ENCODE results near the gene EDC4.
"Not testable (repeated sequence)": the region's sequence is repeated elsewhere in the genome, so short reads cannot be mapped to it uniquely, and the experiment has no call there.

EDC4 gene

DNA sequence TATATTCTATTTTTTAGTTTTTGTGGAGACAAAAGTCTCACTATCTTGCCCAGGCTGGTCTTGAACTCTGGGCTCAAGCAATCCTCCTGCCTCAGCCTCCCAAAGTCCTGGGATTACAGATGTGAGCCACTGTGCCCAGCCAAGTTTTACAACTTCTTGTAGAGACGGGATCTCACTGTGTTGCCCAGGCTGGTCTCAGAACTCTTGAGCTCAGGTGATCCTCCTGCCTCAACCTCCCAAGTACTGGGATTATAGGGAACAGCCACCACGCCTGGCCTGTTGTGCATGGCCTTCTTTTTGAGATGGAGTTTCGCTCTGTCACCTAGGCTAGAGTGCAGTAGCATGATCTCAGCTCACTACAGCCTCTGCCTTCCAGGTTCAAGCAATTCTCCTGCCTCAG lies 19.2 kb upstream of the EDC4 start:
- no peak overlapping the region for H3K27ac ChIP-seq (ENCODE audit: low read depth, low read length)
- peaks cover 30% of the 10 kb centered on the region for H3K4me1 ChIP-seq (ENCODE audit: control insufficient read depth, insufficient read depth, low read length)
- H3K9ac ChIP-seq (ENCODE audit: low read depth, low read length): no peak overlapping the region
- no peaks in the 10 kb centered on the region for H3K9me3 ChIP-seq (ENCODE audit: control insufficient read depth, insufficient read depth, low read length)
- no peaks in the 10 kb centered on the region for H3K27me3 ChIP-seq (ENCODE audit: control insufficient read depth, insufficient read depth, low read length)
- H3K36me3 ChIP-seq (ENCODE audit: control insufficient read depth, insufficient read depth, low read length): peaks cover 15% of the 10 kb centered on the region; the same call in 1 of the 2 replicates
- H3K4me3 ChIP-seq (ENCODE audit: low read depth, low read length): no peak overlapping the region

DNA sequence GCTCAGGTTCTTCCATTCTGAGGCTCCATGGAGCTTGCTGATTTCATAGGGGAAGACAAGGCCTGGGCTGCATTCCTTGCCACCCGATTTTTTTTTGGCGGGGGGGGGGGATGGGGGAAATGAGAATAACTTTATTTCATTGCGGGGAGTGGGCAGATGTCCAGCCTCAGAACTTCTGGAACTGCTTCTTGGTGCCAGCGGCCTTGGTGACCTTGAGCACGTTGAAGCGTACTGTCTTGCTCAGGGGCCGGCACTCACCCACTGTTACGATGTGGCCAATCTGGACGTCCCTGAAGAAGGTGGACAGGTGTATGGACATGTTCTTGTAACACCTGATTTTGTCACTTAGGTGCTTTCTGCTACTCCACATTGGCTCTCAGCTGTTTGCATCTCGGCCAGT lies 17.1 kb upstream of the EDC4 start:
- Histone ChIP-seq H3K9ac (ENCODE audit: low read depth, low read length) (no peak overlapping the region), H3K27ac (ENCODE audit: low read depth, low read length) (no peak overlapping the region), H3K4me1 (ENCODE audit: control insufficient read depth, insufficient read depth, low read length) (peaks cover 30% of the 10 kb centered on the region), H3K9me3 (ENCODE audit: control insufficient read depth, insufficient read depth, low read length) (no peaks in the 10 kb centered on the region), H3K27me3 (ENCODE audit: control insufficient read depth, insufficient read depth, low read length) (no peaks in the 10 kb centered on the region), H3K36me3 (ENCODE audit: control insufficient read depth, insufficient read depth, low read length) (peaks cover 18% of the 10 kb centered on the region), H3K4me3 (ENCODE audit: low read depth, low read length) (no peak overlapping the region)

GRCh38 chr16:67856927-67857546 lies 15.8 kb upstream of the EDC4 start:
- Histone ChIP-seq H3K4me1 (ENCODE audit: control insufficient read depth, insufficient read depth, low read length) (peaks cover 30% of the 10 kb centered on the region), H3K36me3 (ENCODE audit: control insufficient read depth, insufficient read depth, low read length) (peaks cover 31% of the 10 kb centered on the region), H3K9ac (ENCODE audit: low read depth, low read length) (no peak overlapping the region), H3K27ac (ENCODE audit: low read depth, low read length) (peak overlapping the region; percentile 87), H3K4me3 (ENCODE audit: low read depth, low read length) (no peak overlapping the region), H3K9me3 (ENCODE audit: control insufficient read depth, insufficient read depth, low read length) (no peaks in the 10 kb centered on the region), H3K27me3 (ENCODE audit: control insufficient read depth, insufficient read depth, low read length) (no peaks in the 10 kb centered on the region)

GRCh38 chr16:67857547-67858233 lies 15.2 kb upstream of the EDC4 start:
- H3K9ac ChIP-seq (ENCODE audit: low read depth, low read length): peak overlapping the region; percentile 11; the same call in 1 of the 2 replicates

GRCh38 chr16:67858500-67858899 lies 14.4 kb upstream of the EDC4 start:
- Histone ChIP-seq H3K4me1 (ENCODE audit: control insufficient read depth, insufficient read depth, low read length) (peaks cover 30% of the 10 kb centered on the region), H3K9me3 (ENCODE audit: control insufficient read depth, insufficient read depth, low read length) (no peaks in the 10 kb centered on the region), H3K27me3 (ENCODE audit: control insufficient read depth, insufficient read depth, low read length) (no peaks in the 10 kb centered on the region), H3K27ac (ENCODE audit: low read depth, low read length) (peak overlapping the region; percentile 77), H3K9ac (ENCODE audit: low read depth, low read length) (no peak overlapping the region), H3K4me3 (ENCODE audit: low read depth, low read length) (no peak overlapping the region), H3K36me3 (ENCODE audit: control insufficient read depth, insufficient read depth, low read length) (peaks cover 36% of the 10 kb centered on the region)

More at GRCh38 chr16:67857547-67858233, 15.2 kb upstream of the EDC4 start:
- Histone ChIP-seq H3K4me3 (ENCODE audit: low read depth, low read length) (peak overlapping the region; percentile 34), H3K36me3 (ENCODE audit: control insufficient read depth, insufficient read depth, low read length) (peaks cover 33% of the 10 kb centered on the region), H3K9me3 (ENCODE audit: control insufficient read depth, insufficient read depth, low read length) (no peaks in the 10 kb centered on the region), H3K27ac (ENCODE audit: low read depth, low read length) (peak overlapping the region; percentile 87), H3K4me1 (ENCODE audit: control insufficient read depth, insufficient read depth, low read length) (peaks cover 30% of the 10 kb centered on the region), H3K27me3 (ENCODE audit: control insufficient read depth, insufficient read depth, low read length) (no peaks in the 10 kb centered on the region)

DNA sequence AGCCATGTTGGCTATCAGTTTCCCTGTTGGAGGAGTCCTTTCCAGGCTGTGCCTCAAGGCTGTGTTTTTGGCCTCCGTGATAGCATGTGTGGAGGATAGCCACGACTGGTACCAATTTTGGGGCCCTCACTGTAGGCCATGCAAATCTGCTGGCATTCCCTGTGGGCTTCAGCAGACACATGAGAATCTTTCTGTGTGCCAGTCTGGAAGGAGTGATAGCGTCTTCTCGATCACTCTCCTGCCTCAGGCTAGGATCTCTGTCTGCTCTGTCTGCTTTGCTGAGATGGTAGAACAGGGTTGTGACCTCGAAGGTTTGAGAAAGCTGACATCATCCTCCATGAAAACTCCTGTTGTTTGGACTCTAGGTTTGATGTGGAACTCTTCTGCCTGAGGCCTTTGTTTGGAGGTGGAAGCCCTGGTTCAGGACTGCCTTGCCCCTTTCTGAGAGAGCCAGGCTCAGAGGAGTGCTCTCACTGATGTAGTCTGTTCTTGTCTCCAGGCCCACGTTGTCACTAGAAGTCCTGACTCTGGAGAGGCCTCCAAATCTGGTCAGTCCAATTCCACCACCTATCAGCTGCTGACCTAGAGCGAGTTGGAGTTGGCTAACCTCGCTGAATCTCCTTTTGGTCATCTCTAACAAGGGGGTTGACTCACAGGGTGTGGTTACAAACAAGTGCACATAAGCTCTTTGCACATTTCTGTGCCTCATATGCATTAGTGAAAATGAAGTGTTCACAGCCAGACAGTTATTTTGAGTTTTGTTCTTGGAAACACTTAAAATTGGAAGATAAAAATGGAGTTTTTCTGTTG lies 12.1 kb upstream of the EDC4 start:
- H3K27ac ChIP-seq (ENCODE audit: low read depth, low read length): no peak overlapping the region
- no peaks in the 10 kb centered on the region for H3K9me3 ChIP-seq (ENCODE audit: control insufficient read depth, insufficient read depth, low read length)
- H3K36me3 ChIP-seq (ENCODE audit: control insufficient read depth, insufficient read depth, low read length): peaks cover 34% of the 10 kb centered on the region
- H3K4me3 ChIP-seq (ENCODE audit: low read depth, low read length): no peak overlapping the region
- peaks cover 20% of the 10 kb centered on the region for H3K4me1 ChIP-seq (ENCODE audit: control insufficient read depth, insufficient read depth, low read length)
- H3K9ac ChIP-seq (ENCODE audit: low read depth, low read length): no peak overlapping the region
- no peaks in the 10 kb centered on the region for H3K27me3 ChIP-seq (ENCODE audit: control insufficient read depth, insufficient read depth, low read length)

DNA sequence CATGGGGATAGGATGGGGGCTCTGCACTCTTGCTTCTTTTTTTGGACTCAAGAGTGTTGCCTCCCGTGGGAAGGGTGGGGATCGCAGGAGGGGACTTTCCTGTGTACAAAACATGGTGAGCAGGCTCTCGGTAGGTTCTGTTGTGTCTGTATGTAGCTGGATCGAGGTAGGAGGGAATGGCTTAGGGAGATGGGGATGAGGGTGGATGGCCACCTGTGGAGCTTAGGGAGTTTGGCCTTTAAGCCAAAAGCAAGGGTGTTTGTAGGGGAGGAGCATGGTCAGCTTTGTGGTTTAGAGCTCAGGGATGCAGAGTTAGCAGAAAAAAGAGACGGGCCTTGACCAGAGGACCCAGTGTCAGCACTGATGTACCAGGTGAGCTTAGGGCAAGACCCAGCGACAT lies 11.0 kb upstream of the EDC4 start:
- Histone ChIP-seq H3K4me3 (ENCODE audit: low read depth, low read length) (no peak overlapping the region), H3K27me3 (ENCODE audit: control insufficient read depth, insufficient read depth, low read length) (no peaks in the 10 kb centered on the region), H3K36me3 (ENCODE audit: control insufficient read depth, insufficient read depth, low read length) (peaks cover 44% of the 10 kb centered on the region), H3K4me1 (ENCODE audit: control insufficient read depth, insufficient read depth, low read length) (peaks cover 17% of the 10 kb centered on the region), H3K9ac (ENCODE audit: low read depth, low read length) (no peak overlapping the region), H3K9me3 (ENCODE audit: control insufficient read depth, insufficient read depth, low read length) (no peaks in the 10 kb centered on the region), H3K27ac (ENCODE audit: low read depth, low read length) (no peak overlapping the region)

DNA sequence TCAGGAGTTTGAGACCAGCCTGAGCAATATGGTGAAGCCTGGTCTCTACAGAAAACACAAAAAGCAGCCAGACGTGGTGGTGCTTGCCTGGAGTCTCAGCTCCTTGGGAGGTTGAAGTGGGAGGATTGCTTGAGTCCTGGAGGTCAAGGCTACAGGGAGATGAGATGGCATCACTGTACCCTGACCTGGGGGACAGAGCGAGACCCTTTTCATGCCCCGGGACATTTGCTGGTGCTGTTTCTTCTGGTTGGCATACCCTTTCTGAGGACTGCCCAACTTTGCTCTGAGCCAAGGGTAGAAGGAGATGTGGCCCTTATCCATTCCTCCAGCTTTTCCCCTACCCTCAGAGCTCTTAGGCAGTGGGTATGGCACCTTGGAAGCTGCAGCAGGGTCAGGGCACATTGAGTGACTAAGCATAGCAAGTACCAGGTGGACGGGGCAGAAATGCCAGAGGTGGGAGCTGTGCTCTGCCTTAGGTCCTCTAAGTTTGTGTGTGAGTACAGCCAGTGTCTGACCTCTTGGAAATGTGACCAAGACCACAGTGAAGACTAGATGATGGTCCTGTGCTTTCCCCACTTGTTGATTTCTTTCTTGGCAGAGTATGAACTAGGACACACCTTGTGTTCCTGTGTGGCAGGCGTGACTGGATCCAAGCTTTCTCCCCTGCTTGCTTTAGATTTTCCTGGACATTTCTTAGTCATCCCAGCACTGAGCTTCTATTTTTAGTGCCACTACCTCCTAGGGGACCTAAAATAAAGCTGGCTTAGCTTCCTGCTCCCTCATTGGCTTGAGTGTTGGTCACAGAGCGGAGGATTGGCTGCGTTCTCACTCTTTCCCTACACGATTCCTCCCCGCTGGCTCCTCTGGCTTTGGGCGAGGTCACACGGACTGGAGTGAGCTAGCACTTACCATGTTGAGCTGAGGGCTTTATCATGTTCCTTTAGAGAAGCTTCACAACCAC lies 9.9 kb upstream of the EDC4 start:
- Histone ChIP-seq H3K27me3 (ENCODE audit: control insufficient read depth, insufficient read depth, low read length) (no peaks in the 10 kb centered on the region), H3K36me3 (ENCODE audit: control insufficient read depth, insufficient read depth, low read length) (peaks cover 54% of the 10 kb centered on the region), H3K4me1 (ENCODE audit: control insufficient read depth, insufficient read depth, low read length) (peaks cover 7% of the 10 kb centered on the region), H3K9me3 (ENCODE audit: control insufficient read depth, insufficient read depth, low read length) (no peaks in the 10 kb centered on the region), H3K27ac (ENCODE audit: low read depth, low read length) (no peak overlapping the region), H3K9ac (ENCODE audit: low read depth, low read length) (no peak overlapping the region), H3K4me3 (ENCODE audit: low read depth, low read length) (no peak overlapping the region)

- peaks cover 64% of the 10 kb centered on the region for H3K36me3 ChIP-seq (ENCODE audit: control insufficient read depth, insufficient read depth, low read length)
- not testable (repeated sequence) for H3K4me3 ChIP-seq (ENCODE audit: low read depth, low read length); H3K27ac ChIP-seq (ENCODE audit: low read depth, low read length); H3K9me3 ChIP-seq (ENCODE audit: control insufficient read depth, insufficient read depth, low read length); H3K27me3 ChIP-seq (ENCODE audit: control insufficient read depth, insufficient read depth, low read length); H3K4me1 ChIP-seq (ENCODE audit: control insufficient read depth, insufficient read depth, low read length); H3K9ac ChIP-seq (ENCODE audit: low read depth, low read length)
Observed at GRCh38 chr16:67864044-67864443, 8.8 kb upstream of the EDC4 start.

DNA sequence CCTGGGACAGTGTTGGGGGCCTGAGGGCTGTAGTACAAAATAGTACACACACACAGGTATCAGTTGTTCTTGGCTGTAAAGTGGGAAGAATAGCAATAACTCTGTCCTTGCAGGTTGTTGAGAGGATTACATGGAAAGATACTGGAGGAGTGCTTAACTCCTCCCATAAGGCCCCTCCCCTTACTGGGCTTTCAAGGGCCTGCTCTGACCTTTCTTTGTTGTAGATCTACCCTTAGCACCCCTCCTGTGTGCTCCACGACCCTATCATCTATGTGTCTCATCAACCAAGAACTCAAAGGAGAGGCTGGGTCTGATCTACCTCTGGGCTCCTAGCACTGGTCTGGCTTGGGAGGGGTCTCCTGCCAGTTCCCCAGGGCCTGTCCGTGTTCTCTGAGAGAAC lies 8.3 kb upstream of the EDC4 start:
- peaks cover 68% of the 10 kb centered on the region for H3K36me3 ChIP-seq (ENCODE audit: control insufficient read depth, insufficient read depth, low read length)

More for the DNA sequence above, 8.3 kb upstream of the EDC4 start:
- H3K27me3 ChIP-seq (ENCODE audit: control insufficient read depth, insufficient read depth, low read length): no peaks in the 10 kb centered on the region
- no peaks in the 10 kb centered on the region for H3K4me1 ChIP-seq (ENCODE audit: control insufficient read depth, insufficient read depth, low read length)
- H3K4me3 ChIP-seq (ENCODE audit: low read depth, low read length): no peak overlapping the region
- no peak overlapping the region for H3K9ac ChIP-seq (ENCODE audit: low read depth, low read length)
- no peaks in the 10 kb centered on the region for H3K9me3 ChIP-seq (ENCODE audit: control insufficient read depth, insufficient read depth, low read length)
- no peak overlapping the region for H3K27ac ChIP-seq (ENCODE audit: low read depth, low read length)
